Lung microvascular endothelial cell (primary cell): ENCODE measurements around the gene RNF7. TPM values are rescaled to one million over a fixed set of nuclear protein-coding genes. Genes with fewer than 3 reads are reported as not detected.
A peak's percentile ranks its signal among the peaks of the same experiment; 100 is the strongest.
"Not testable (repeated sequence)": the region's sequence is repeated elsewhere in the genome, so short reads cannot be mapped to it uniquely, and the experiment has no call there.

Source experiments
- DNase-seq, 2 donors: peaks; one replicate each; pipeline versions ENCODE4 v3.0.0 to v3.0.0-alpha.2; 2010; ENCODE audit warnings: low read depth in 2 of 2
- total RNA-seq: library from RNA; depleted of rRNA; stranded (reverse); fragments of >200 nt; gene quantifications from 2 replicates; pipeline ENCODE4 v1.2.1, GENCODE V29; 2014

The RNF7 gene
- total RNA-seq, 1 donor from 2014 or later: 23.4 TPM

- DNase-seq: no peak
Observed at GRCh38 chr3:141735176-141735575, 2.9 kb upstream of the RNF7 start.

GRCh38 chr3:141735770-141736465, 2.2 kb upstream of the RNF7 start:
- no peak for DNase-seq

DNA sequence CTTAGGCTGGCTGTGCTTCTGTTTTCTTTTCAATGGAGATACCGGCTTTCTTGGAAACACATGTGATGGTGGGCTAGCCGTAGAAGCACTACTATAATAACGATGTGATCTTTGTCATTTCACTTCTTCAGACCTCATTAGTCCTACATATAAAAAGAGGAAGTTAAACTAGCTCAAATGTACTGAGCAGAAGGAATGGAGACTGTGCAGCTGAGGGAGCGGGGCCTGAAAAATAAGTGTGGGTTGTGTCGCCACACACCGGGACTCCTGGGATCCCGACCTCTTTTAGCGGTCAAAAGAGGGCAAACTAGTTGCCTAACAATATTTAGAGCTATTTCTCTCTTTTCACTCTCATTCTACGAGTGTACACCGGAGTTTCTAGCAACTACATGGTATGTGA, 1.0 kb upstream of the RNF7 start:
- no peak for DNase-seq

- DNase-seq: no peak
Observed at GRCh38 chr3:141737678-141738021, 448 bp upstream of the RNF7 start.

DNA sequence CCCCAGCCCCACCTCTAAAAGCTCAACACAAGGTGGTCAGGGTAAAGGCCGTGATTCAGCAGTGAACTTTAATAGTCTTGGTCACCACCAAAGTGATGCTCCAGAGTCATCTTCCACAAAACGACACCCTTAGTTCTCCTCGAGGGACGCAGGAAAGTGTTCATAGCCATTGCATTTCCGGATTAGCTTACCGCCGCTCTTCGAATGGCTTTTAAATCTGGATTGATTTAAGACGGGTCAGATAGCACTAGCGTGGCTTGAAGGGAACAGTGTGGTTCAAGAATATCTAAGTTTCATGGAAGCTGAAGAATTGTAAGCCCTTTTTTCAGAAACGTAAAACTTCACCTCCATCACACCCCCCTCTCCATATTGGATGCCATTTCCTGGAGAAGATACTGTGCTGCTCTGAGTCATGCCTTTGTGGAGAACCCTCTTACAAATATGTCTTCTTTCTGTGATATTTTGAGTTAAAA, 829 bp downstream of the RNF7 start:
- DNase-seq: peak; percentile 47 to 68

GRCh38 chr3:141739731-141740130, 1.6 kb downstream of the RNF7 start:
- no peak for DNase-seq

GRCh38 chr3:141740349-141740748, 2.3 kb downstream of the RNF7 start:
- peak in 1 of 2 donors; percentile 5 for DNase-seq

DNA sequence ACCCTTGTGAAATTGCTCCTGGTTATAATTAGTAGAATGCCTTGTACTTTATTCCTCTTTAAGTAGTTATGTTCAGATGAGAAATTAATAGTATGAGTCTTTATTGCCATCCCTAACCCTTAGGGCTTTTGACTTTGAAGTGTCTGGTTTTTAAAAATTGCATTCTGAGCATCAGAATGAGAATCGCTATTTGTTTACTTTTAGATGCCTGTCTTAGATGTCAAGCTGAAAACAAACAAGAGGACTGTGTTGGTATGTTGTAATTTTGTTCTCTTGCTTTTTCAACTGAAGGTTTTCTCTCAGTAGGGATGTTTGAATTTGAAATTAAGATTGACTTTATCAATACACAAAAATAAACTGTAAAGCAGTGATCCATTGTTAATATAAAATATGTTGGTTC, 5.2 kb downstream of the RNF7 start:
- DNase-seq: no peak

DNA sequence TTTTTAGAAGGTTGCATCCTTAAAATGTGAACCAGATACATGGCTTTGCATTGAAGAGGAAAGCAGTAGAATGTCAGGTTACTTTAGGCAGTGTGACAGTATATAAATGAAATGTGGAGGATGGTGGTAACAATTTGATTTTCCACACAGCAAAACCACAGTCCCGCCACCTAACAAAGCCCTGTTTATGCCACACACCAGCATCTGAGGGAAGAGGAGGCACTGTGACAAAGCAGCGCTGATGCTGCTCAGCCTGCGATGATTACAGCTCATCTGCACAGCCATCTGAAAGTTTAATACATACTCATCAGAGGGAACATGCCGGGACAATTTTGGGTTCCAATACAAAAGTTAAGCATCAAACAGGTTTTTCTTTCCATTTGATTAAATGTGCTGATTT, 8.9 kb downstream of the RNF7 start:
- DNase-seq: no peak

DNA sequence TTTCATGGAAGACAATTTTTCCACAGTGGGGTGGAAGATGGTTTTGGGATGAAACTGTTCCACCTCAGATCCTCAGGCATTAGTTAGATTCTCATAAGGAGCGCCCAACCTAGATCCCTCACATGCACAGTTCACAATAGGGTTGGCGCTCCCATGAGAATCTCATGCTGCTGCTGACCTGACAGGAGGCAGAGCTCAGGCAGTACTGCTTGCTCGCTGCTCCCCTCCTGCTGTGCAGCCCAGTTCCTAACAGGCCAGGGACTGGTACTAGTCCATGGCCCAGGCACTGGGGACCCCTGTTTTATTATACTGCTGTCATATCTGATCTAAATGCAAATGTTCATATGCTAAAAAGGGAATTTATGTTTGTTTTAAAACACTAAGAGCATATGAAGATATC, 15.3 kb downstream of the RNF7 start:
- no peak for DNase-seq

DNA sequence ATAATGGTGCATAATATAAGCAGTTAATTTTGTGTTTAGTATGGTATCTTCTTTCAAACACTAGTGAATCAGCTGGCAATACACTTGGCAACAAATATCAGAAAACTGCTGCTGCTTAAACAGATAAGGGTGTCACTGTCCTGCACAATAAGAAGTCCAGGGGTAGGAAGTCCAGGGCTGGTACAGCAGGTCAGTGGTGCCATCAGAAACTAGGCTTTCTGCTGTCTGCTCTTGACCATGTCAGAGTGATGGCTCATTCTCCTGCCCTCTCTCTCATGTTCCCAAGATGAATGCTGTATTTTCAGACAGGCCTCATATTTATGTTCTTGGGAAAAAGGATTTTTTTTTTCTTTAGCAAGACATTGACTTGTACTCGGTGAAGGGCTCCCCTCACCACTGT, 15.9 kb downstream of the RNF7 start:
- no peak for DNase-seq

GRCh38 chr3:141762552-141762951, 24.5 kb downstream of the RNF7 start:
- not testable (repeated sequence) for DNase-seq

GRCh38 chr3:141763088-141763750, 25.1 kb downstream of the RNF7 start, which contains the start of gene GRK7:
GRK7 (plus strand) TSS chr3:141763408; CDS start chr3:141778285, 14,877 bp downstream.
- no peak for DNase-seq

DNA sequence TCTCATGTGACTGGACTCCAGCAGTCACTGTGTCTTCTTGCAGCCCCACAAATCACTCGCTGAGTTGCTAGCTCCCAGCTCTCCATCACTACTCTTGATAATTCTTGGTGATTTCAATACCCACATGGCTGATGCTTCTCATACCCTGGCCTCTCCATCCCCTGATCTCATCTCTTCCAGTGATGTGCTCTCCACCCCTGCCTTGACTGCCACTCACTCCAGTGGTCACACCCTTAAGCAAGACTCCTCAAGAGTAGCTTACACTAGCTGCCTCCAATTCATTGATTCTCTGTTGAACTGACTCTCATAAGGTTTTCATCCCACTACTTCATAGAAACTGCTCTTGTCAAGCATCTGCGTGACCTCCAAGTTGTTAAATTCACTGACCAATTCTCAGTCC, 25.9 kb downstream of the RNF7 start:
- no peak for DNase-seq

DNA sequence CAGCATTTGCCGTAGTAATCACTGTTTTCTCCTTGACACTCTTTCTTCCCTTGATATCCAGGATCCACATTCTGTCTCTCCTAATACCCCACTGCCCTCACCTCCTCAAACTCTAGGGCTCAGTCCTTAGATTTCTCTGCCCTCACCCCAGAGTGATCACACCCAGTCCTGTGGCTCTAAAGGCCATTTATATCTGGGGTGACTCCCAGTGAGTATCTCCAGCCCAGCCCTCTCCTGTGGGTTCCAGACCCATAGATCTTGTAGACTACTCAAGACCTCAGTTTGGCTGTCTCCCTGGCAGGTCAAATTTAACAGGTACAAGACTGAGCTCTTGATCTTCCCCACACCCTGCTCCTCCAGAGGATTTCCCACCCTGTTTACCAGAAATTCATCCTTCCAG, 26.4 kb downstream of the RNF7 start:
- DNase-seq: no peak

DNA sequence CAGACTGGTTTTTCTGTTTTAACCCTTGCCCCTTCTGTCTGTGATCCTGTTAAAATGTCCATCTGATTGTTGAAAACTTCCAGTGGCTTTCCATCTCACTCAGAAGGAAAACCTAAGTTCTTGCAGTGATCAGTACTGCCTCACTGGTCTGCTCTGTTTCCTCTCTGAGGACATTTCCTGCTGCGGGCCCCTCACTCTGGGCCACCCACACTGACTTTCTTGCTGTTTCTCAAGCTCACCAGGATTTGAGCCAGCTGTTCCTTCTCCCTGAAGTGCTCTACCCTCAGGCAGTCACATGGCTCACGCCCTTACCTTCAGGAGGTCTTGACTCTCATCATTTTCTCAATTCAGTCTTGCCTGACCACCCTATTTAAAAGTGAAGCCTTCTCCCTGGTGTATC, 26.9 kb downstream of the RNF7 start:
- DNase-seq: no peak

GRCh38 chr3:141767066-141767465, 29.0 kb downstream of the RNF7 start:
- DNase-seq: no peak

GRCh38 chr3:141769221-141769894, 31.3 kb downstream of the RNF7 start:
- peak; percentile 8 to 64 for DNase-seq

GRCh38 chr3:141773676-141774075, 35.6 kb downstream of the RNF7 start:
- no peak for DNase-seq

GRCh38 chr3:141776376-141776775, 38.3 kb downstream of the RNF7 start:
- no peak for DNase-seq

DNA sequence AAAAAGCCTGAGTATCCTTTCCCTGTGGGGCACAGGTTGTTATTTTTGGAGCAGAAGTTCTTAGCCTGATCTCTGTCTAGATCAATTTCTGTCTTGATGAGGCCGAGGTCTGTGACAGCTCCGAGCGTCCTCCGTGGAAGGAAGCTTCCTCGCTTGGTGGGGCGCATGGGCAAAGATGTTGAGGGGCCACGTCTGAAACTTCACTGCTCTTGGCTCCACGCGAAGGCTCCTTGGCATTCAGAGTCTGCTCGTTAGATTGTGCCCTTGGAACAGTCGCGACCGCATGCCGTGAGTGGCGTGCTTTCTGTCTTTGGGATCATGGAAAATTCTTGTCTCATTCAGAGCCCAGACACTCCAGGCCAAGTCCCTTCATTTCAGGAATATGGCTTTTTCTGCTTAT, 38.8 kb downstream of the RNF7 start:
- no peak for DNase-seq

GRCh38 chr3:141777957-141778813, 40.1 kb downstream of the RNF7 start:
- DNase-seq: no peak
